Ramos (cell line): Measurements from ENCODE around the gene PRKAR2A.
"Not testable (repeated sequence)": the region's sequence is repeated elsewhere in the genome, so short reads cannot be mapped to it uniquely, and the experiment has no call there.

ENCODE experiments used
- in situ Hi-C: fragments of 300-500 bp; cut with MboI; formaldehyde crosslinking; loops from one replicate; pipeline ENCODE4 v1.14.3; 2022; ENCODE audit warnings: low sequenced_read_pairs; ENCODE audit not compliant: unreplicated experiment

The PRKAR2A gene

GRCh38 chr3:48738926-48739616, 108.6 kb downstream of the PRKAR2A start:
- in situ Hi-C loops, result loop anchor here (25.0 kb wide), 1 partner anchor 223 kb away; no protein-coding TSS in a partner anchor

GRCh38 chr3:48738144-48738536, 109.5 kb downstream of the PRKAR2A start:
- in situ Hi-C loops, result loop anchor here (25.0 kb wide), 1 partner anchor 224 kb away; no protein-coding TSS in a partner anchor

GRCh38 chr3:48735075-48735767, 112.5 kb downstream of the PRKAR2A start:
- in situ Hi-C loops, result loop anchor here (25.0 kb wide), 1 partner anchor 227 kb away; no protein-coding TSS in a partner anchor

GRCh38 chr3:48734541-48734940, 113.1 kb downstream of the PRKAR2A start:
- in situ Hi-C loops, result loop anchor here (25.0 kb wide), 1 partner anchor 228 kb away; no protein-coding TSS in a partner anchor

DNA sequence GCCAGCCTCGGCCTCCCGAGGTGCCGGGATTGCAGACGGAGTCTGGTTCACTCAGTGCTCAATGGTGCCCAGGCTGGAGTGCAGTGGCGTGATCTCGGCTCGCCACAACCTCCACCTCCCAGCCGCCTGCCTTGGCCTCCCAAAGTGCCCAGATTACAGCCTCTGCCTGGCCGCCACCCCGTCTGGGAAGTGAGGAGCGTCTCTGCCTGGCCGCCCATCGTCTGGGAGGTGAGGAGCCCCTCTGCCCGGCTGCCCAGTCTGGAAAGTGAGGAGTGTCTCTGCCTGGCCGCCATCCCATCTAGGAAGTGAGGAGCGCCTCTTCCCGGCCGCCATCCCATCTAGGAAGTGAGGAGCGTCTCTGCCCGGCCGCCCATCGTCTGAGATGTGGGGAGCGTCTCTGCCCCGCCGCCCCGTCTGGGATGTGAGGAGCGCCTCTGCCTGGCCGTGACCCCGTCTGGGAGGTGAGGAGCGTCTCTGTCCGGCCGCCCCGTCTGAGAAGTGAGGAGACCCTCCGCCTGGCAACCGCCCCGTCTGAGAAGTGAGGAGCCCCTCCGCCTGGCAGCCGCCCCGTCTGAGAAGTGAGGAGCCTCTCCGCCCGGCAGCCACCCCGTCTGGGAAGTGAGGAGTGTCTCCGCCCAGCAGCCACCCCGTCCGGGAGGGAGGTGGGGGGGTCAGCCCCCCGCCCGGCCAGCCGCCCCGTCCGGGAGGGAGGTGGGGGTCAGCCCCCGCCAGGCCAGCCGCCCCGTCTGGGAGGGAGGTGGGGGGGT, 113.7 kb downstream of the PRKAR2A start:
- in situ Hi-C loops, result loop anchor here (25.0 kb wide), 1 partner anchor 228 kb away; no protein-coding TSS in a partner anchor

DNA sequence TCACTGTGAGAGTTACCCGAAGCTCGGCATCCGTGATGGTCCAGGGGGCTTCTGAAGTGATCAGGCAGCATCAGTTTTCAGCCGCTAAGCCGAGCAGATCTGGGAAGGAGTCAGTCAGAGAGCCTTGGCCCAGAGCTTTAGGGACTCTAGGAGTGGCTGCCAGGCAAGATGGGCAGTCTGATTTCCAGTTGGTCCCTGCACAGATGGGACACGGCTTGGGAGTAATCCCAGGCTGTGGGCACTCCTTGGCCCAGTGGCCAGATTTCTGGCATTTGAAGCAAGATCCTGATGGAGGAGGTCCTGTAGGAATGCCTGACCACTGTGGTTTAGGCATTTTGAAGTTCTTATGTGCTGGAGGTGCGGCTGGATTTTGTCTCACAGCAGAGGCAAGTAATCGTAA, 120.2 kb downstream of the PRKAR2A start:
- in situ Hi-C loops, result loop anchor here (25.0 kb wide), 1 partner anchor 235 kb away; no protein-coding TSS in a partner anchor

- in situ Hi-C loops, result loop anchor here (25.0 kb wide), 1 partner anchor 237 kb away; no protein-coding TSS in a partner anchor
These were observed 122.4 kb downstream of the PRKAR2A start for GRCh38 chr3:48725185-48725855.

GRCh38 chr3:48723725-48724124, 123.9 kb downstream of the PRKAR2A start:
- in situ Hi-C loops, result no loop called here

DNA sequence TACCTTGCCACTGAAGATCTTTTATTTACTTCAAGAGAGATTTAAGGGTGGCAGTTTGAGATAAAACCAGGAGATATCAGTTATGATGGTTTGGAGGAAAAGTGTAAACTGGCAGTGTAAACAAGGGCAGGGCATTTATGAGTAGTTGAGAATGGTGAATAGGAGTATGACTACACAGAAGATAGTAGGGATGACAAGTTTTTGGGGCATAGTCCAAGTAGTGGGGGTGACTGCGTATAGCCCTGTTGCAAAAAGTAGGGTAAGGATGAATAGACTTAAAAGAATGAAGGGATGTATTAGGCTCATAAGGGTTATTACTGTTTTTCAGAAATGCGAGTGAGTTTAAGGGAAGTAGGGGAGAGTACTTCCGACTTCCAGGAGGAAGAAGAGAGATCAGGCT, 124.4 kb downstream of the PRKAR2A start:
- in situ Hi-C loops, result not testable (repeated sequence)

- in situ Hi-C loops, result no loop called here
These were observed 130.5 kb downstream of the PRKAR2A start, which contains the start of gene IP6K2 for GRCh38 chr3:48716982-48717746. TSS of gene IP6K2 (minus strand) at chr3:48717221. CDS start at chr3:48695291, 21,930 bp downstream.

- in situ Hi-C loops, result no loop called here
These were observed 131.1 kb downstream of the PRKAR2A start for GRCh38 chr3:48716508-48716981.

DNA sequence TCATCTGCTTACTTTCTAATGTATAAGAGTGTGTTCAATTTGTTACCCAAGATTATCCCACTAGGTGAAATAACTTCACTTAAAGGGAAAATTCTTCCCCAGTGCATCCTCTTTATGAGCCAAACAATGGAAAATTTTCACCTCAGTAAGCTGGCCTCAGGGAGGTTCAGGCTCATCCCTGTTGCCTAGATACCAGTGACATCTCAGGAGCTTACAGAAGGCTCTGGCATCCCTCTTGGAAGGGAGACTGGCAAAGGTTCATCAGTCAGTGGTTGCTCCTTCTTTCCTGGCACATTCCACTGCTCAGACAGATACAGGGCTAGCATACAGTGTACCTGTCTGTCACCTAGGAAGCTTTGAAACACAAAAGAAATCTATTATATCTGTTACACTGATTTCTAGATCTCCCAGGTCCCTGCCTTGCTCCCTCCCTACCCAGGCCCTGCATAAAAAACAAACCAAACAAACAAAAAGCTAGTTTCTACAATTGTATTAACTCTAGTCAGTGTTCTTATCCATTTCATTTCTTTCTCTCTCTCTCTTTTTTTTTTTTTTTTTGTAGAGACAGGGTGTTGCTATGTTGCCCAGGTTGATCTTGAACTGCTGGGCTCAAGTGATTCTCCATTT, 132.4 kb downstream of the PRKAR2A start:
- in situ Hi-C loops, result no loop called here

GRCh38 chr3:48711727-48712126, 135.9 kb downstream of the PRKAR2A start:
- in situ Hi-C loops, result no loop called here

- in situ Hi-C loops, result no loop called here
These were observed 138.6 kb downstream of the PRKAR2A start for GRCh38 chr3:48709051-48709461.

DNA sequence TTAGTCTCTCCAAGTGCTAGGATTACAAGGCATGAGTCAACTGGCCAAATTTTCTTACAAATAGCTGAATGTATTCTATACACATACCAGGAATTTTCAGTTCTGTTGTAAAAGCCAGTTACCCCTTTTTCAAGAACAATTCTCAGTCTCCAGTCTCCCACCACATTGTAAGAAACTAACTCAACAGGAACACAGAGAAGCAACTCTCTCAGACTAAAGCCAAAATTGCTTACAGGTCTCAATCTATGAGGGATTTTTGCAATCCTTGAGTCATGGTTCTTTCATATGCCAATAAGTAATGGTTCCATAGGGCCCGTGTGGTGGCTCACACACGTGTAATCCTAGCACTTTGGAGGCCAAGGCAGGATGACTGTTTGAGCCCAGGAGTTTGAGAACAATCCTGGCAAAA, 139.2 kb downstream of the PRKAR2A start:
- in situ Hi-C loops, result no loop called here

DNA sequence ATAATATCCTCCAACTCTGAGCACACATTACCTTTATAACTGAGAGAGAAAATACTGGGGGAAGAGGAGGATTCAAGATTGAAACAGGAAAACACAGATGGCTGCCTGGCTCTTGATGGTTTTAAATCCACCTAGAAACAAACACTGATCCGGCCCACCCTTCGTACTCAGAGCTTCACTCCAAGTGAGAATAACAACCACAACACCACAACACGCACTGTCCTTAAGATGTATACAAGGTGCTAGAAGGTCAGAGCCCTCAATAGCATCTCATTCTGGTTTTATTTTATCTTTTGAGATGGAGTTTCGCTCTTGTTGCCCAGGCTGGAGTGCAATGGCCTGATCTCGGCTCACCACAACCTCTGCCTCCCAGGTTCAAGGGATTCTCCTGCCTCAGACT, 140.5 kb downstream of the PRKAR2A start:
- in situ Hi-C loops, result no loop called here

GRCh38 chr3:48702320-48702920, 145.3 kb downstream of the PRKAR2A start:
- in situ Hi-C loops, result no loop called here

DNA sequence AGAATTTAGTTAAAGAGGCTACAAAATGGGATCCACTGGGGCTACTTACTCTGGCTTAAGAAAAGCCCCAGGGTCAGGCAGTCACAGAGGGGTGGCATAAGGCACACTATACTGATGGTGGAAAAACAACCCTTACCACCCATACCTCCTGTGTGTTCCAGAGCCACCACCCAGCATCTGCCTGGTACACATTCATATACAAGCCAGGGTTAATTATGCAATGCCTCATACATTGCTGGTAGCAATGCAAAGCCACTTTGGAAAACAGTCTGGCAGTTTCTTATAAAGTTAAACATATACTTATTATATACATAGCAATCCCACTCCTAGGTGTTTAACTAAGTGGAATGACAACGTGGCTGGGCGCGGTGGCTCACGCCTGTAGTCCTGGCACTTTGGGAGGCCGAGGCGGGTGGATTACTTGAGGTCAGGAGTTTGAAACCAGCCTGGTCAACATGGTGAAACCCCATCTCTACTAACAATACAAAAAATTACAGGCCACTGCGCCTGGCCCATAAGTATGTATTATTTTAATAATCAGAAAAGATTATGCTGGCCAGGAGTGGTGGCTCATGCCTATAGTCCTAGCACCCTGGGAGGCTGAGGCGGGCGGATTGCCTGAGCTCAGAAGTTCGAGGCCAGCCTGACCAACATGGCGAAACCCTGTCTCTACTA, 146.8 kb downstream of the PRKAR2A start:
- in situ Hi-C loops, result no loop called here
